HG03469 (cell line): Measurements from ENCODE around the gene GMNN.

ENCODE experiments used
- ATAC-seq: cut with Tn5 transposase; IDR thresholded peaks from one replicate; pipeline ENCODE4 v1.9.1; 2021; ENCODE audit warnings: mild to moderate bottlenecking, moderate library complexity, moderate number of reproducible peaks; ENCODE audit not compliant: unreplicated experiment

The GMNN gene

GRCh38 chr6:24799541-24799915, 24.8 kb downstream of the GMNN start:
- no peak for ATAC-seq

DNA sequence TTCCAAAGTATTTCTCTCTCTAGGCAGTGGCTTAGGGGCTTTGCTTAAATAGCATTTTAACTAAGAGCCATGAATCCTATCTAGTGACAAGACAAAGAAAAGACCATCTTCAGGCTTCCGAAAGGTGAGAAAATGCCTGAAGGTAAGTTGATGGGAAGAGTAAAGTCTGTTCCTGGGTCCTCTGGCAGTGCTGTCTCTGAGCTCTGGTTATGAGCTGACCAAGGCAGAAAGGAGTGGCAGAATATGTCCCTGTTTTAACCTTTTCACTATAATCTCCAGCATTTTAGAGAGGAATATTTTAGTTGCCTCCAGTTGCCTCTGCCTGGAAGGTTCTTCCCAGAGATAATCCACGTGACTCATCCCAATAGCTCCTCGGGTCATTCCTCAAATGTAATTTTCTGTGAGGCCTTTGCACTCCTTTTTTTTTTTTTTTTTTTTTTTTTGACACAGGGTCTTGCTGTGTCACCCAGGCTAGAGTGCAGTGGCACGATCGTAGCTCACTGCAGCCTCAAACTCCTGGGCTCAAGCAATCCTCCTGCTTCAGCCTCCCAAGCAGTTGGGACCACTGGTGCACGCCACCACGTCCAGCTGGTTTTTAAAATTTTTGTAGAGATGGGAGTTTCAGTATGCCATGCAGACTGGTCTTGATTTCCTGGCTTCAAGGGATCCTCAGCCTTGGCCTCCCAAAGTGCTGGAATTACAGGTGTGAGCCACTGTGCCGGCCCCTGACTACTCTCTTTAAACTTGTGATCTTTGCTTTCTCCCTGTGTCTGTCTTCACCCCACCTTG, 27.7 kb downstream of the GMNN start:
- ATAC-seq: no peak

DNA sequence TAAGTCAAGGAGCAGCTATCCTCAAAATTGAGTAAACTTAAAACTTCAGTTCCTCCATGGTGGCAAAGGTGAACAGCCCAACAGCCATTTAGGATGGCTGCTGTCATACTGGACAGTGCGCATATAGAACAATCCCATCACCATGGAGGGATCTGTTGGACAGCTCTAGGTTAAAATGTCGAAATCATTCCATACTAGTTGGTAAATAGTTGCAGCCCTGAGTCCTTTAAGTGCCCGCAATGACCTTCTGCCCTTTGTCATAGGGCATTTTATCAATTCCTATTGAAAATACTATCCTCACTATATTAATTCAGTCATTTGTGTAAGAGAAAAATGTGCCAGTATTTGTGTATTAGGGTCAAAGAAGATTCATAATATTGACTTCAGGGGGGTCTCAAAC, 32.8 kb downstream of the GMNN start:
- no peak for ATAC-seq

- no peak for ATAC-seq
These were observed 35.0 kb downstream of the GMNN start for GRCh38 chr6:24809728-24810127.

DNA sequence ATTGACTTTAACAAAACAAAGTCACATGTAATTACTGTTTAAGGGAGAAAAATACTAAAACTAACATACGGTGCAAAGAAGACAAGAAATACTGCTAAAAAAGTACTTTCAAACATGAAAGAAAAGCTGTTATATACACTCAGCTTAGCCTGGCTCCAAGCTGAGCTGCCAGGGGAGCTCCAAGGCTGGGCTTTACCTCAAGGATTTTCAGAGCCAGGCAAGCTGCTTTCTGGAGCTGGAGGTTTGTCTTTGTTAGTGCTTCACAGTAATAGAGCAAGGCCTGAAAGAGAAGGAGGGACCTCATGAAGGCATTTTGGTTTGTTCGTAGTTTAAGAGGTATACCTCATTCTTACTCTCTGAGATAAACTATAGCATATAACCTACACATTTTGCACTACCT, 43.6 kb downstream of the GMNN start:
- no peak for ATAC-seq

GRCh38 chr6:24821860-24822444, 47.2 kb downstream of the GMNN start:
- no peak for ATAC-seq

DNA sequence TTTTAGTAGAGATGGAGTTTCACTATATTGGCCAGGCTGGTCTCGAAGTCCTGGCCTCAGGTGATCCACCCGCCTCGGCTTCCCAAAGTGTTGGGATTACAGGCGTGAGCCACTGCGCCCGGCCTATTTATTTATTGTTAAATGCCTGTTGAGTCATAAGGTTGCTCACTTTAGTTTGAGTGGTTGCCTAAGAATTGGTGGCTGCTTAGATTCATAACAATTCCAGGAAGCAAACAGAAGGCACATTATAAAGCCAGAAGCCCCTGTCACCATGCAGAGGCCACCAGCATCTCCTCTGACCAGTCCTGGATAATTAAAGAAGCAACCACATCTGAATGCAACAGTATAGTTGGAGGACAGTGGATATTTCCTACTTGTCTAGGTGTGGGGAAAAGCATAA, 48.0 kb downstream of the GMNN start:
- no peak for ATAC-seq

DNA sequence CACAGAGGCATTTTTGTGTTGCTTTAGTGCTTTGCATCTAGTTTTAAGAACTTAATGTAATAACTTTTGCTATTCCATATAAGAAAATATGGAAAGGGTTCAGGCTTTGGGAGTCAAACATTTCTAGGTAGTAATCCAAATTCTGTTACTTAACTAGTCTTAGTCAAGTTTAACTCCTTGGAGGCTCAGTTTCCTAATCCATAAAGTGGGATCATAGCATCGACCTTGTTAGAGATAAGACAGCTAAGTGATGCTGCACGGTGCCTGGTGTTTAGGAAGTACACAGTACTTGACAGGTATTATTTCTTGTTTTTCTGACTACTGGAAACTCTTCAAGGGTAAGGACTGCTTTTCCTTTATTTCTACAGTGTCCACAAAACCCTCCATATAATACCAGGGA, 48.4 kb downstream of the GMNN start:
- no peak for ATAC-seq

DNA sequence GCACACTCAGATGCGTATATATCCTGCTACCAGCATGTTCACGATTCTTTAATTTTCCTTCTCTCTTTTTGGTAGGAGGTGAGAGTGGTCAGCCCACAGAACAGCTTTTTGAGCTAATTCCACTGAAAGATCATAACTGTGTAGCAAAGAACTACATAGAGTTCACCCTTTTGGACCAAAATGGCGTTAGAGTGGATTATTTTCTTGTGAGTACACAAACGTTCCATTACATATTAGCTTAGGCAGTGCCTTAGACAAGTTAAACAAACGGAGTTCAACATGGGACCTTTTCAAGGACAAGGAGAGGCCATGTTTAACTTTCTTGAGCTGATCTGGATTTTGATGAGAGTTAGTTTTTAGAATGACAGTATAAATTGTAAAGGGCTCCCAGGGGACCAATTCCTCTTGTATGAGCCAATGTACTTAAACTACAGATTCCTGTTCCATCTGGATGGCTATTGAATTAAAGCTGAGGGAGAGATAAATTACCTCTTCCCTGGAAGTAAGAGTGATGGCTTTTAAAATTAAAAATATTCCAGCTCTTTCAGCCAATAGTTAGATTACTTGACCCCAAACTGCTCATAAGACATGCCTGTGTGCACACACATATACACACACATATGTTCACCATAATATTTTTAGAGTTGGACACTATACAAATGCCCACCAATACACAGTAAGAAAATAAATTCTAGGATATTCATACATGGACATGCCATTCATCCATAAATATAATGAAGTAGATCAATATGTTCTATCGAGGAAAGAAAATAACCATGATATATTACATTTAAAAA, 49.6 kb downstream of the GMNN start:
- ATAC-seq: no peak

- no peak for ATAC-seq
These were observed 50.4 kb downstream of the GMNN start for GRCh38 chr6:24825130-24825630.

- ATAC-seq: no peak
These were observed 52.4 kb downstream of the GMNN start for GRCh38 chr6:24827162-24827561.

DNA sequence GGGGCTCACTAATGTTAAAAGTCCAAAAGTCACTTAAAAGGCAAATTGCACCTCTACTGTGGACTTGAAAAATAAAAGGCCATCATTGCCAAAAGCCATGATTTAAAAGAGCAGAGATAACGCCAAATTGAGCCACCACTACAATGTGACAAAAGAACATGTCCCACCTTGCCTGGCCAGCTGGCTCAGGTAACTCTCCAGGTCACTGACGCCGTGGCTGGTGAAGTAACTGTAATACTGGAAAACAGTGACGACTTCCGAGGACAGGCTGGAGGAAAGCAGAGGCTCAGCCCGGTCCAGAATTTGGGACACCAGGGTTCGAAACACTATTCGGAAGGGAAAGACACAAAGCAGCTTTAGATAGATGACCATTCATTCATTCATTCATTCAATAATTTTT, 53.2 kb downstream of the GMNN start:
- ATAC-seq: no peak

DNA sequence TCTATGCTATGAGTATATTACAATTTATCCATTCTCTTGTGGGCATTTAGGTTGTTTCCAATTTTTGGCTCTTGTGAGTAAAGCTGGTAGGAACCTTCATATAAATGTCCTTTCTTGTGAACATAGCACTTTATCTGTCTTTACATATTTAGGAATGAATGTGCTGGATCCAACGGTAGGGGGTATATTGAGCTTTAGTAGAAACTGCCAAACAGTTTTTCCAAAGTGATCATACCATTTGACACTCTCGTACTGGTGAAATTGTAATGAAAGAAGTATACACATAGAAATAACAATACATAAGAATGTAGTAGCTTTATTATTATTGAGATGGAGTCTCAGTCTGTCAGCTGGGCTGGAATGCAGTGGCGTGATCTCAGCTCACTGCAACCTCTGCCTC, 54.9 kb downstream of the GMNN start:
- no peak for ATAC-seq

GRCh38 chr6:24831771-24832716, 57.3 kb downstream of the GMNN start:
- ATAC-seq: no peak

DNA sequence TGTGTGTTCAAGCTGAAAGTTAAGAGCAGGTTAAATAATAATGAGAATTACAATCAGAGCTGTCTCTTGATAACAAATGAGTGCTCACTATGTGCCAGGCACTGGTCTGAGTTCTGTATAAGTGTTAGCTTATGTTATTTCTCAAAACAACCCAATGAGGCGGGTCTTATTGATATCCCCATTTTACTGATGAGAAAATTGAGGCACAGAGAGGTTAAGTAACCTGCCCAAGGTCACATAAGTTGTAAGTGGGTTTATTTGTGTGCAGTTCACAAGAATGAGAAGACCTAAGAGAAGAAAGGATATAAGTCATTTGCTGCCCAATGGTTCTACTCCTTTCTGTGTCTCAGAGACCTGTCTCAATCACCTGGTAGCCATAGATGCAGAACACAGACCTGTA, 58.1 kb downstream of the GMNN start:
- no peak for ATAC-seq

- ATAC-seq: no peak
These were observed 59.1 kb downstream of the GMNN start for GRCh38 chr6:24833711-24834386.
